HG02852 (cell line): ENCODE data around the gene ZFYVE1.
"Not testable (repeated sequence)": the region's sequence is repeated elsewhere in the genome, so short reads cannot be mapped to it uniquely, and the experiment has no call there.

ENCODE experiments used
- ATAC-seq: cut with Tn5 transposase; IDR thresholded peaks from one replicate; pipeline ENCODE4 v1.9.1; 2021; ENCODE audit warnings: mild to moderate bottlenecking, moderate library complexity; ENCODE audit not compliant: unreplicated experiment

The ZFYVE1 gene

GRCh38 chr14:73007835-73008234, 19.1 kb downstream of the ZFYVE1 start:
- ATAC-seq: no peak

- ATAC-seq: not testable (repeated sequence)
Measured at GRCh38 chr14:73004641-73005040, 22.3 kb downstream of the ZFYVE1 start.

DNA sequence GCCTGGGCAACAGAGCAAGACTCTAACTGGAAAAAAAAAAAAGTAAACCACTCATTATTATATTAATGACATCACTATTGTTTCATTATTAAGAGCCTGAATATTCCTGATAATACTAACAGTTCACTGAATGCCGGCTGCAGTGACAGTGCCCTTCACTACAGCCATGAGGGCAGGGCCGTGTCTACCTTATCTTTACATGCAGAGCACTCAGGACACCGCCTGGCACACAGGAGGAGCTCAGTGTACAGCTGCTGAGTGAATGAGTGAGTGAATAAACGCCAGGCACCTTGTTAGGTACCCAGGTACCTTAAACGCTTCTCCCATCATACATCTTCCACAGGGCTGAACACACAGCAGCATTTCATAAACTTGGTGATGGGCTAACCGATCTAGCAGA, 23.2 kb downstream of the ZFYVE1 start:
- ATAC-seq: no peak

DNA sequence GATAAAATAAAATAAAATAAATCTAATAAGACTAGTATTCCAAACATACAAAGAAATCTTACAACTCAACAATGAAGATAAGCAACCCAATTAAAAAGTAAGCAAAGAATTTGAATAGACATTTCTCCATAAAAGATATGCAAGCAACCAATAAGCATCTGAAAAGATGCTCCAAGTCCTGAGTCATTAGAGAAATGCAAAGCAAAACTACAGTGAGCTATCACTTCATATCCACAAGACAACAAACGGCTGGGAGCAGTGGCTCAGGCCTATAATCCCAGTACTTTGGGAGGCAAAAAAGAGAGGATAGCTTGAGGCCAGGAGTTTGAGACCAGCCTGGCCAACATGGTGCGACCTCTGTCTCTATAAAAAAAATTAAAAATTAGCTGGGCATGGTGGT, 26.8 kb downstream of the ZFYVE1 start:
- no peak for ATAC-seq

DNA sequence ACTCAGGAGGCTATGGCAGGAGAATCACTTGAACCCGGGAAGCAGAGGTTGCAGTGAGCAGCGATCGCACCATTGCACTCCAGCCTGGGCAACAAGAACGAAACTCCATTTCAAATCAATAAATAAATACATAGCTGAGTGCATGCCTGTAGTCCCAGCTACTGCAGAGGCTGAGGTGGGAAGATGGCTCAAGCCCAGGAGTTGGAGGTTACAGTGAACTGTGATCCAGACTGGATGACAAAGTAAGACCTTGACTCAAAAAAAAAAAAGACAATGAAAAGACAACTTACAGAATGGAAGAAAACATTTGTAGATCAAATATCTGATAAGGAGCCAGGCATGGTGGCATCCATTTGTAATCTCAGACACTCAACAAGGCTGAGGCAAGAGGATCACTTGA, 27.6 kb downstream of the ZFYVE1 start:
- no peak for ATAC-seq

DNA sequence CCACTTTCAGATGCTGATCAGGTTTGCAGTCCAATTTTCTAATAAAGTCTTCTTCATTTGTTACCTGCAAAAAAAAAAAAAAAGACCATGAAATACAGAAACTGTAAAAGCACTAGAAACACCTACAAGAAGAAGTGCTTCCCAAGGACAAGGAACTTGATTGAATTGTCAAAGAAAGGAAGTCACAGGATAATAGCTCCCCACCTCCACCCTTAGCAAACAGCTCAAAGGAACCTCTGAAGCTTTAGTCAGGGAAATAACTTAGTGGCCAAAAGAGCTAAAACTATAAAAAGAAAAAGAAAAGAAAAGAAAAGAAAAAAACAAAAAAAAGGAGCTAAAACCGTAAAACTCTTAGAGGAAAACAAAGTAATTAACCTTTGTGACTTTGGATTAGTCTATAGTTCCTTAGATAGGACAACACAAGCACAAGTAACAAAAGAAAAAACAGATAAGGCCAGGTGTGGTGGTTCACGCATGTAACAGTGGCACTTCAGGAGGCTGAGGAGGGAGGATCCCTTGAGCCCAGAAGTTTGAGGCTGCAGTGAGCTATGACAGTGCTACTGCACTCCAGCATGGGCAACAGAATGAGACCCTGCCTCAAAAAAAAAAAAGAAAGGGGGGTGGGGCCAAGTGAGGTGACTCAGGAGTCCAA, 28.5 kb downstream of the ZFYVE1 start:
- ATAC-seq: no peak

DNA sequence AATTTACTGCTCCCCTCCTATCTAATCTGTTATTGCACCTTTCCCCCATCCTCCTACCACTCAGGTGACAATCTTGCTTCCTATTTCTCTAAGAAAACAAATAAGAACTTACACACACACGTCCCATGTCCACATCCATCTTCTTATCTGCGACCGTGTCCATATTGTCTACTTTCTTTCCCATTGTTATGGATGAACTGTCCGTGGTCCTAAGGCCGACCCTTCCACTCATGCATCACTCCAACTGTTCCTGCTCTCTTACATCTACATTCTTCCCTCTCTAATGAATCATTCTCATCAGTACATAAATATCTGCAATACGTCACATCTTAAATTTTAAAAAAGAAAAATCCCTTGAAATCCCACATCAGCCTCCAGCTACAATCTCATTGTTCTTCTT, 30.0 kb downstream of the ZFYVE1 start:
- ATAC-seq: no peak

GRCh38 chr14:72990171-72990570, 36.7 kb downstream of the ZFYVE1 start:
- no peak for ATAC-seq

GRCh38 chr14:72986857-72987256, 40.0 kb downstream of the ZFYVE1 start:
- no peak for ATAC-seq

GRCh38 chr14:72986214-72986613, 40.7 kb downstream of the ZFYVE1 start:
- no peak for ATAC-seq

GRCh38 chr14:72982146-72982708, 44.7 kb downstream of the ZFYVE1 start:
- no peak for ATAC-seq

- ATAC-seq: no peak
Measured at GRCh38 chr14:72980863-72981262, 46.0 kb downstream of the ZFYVE1 start.

DNA sequence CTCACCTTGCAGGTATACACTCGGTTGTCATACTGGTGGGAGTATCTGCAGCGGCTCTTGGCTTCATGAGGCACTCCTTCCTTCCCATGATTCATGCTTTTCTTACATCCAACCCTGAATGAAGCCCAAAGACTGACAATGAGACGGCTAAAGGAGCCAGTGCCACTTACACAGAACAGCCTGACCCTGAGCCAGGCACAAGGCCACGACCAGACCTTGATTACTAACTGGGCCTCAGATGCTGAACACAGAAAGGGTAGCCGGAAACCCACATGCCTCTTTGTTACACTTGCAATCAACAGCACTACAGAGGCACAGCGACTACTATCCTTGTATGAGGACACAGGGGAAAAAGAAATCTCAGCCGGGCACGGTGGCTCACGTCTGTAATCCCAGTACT, 48.0 kb downstream of the ZFYVE1 start:
- ATAC-seq: no peak

DNA sequence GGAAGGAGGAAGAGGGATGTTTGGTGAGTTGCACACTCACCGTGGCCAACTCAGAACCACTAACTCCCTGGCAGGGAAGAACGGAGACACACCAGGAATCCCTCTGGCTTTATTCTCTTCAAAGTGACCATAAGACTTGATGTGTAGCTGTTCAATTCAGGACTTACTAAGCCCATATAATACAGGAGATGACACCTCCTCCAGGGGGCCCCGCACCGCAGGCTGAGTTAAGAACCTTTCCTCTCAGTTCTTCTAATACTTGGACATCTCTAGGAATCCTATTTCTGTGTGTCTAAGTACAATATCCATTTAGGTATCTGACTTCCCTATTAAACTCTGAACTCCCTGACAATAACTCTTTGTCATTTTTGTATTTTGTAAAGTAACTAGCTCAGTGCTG, 51.1 kb downstream of the ZFYVE1 start:
- no peak for ATAC-seq

DNA sequence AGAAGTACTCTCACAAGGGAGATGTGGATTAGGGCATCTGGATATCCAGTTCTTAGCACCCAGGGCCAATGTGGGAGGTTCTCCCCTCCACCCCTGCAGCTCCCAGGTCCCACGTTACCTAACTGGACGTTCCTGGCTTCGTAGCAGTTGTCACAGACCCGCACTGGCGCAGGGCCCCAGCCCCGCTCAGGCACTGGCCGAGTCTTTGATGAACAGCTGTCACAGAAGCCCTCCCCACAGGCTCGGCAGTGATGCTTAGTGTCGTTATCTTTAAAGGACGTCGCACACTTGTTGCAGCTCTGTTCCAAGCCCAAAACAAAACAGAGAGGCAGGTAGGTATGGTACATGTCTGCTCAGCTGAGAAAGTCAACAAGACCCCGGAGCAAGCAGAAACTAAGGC, 52.2 kb downstream of the ZFYVE1 start:
- no peak for ATAC-seq

DNA sequence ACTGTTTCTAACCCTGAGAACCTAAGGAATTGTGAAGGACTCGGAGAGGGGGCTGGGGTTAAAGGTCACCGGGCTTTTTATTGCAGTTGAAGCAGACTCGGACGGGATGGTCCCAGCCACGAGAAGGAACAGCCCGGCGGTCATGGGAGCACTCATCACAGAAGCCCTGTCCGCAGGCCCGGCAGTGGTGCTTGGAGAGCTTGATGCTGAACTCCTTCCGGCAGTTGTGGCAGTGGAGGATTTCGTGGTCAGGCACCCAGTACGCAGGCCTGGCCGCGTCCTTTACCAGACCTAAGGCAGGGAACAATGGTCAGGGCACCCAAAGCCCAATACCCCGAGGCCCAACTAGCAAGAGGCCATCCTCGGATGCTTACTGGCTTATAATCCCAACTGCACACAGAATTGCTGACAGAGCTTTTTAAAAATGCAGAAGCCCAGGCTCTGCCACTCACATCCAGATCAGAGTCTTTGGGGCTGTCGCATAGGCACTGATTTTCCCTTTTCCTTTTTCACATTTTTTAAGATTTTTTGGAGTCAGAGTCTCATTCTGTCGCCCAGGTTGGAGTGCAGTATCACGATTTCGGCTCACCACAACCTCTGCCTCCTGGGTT, 56.0 kb downstream of the ZFYVE1 start:
- no peak for ATAC-seq

DNA sequence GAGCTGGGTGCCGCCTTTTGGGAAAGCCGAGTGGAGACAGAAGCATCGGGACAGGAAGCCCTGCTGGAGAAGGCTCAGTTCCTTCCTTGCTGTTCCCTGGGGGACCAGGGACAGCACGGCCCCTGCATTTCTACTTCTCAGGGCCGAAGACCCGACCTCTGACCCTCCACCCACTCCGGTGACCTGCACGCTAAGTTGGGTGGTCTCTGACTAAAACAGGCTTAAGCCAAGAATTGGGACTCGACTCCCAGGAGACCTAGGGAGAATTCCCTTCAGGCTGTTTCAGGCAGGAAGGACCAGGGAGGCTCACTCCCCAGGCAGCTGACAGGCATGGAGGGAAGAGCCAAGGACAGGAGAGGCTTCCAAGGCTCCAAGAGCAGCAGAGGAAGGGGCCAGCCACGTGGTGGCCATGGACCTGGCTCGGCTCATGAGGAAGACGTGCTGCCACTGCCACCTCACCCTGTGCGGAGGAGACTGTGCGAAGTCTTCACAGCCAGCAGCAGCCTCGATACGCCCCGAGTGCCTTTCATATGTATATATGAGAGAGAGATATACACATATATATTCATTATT, 56.8 kb downstream of the ZFYVE1 start:
- no peak for ATAC-seq

DNA sequence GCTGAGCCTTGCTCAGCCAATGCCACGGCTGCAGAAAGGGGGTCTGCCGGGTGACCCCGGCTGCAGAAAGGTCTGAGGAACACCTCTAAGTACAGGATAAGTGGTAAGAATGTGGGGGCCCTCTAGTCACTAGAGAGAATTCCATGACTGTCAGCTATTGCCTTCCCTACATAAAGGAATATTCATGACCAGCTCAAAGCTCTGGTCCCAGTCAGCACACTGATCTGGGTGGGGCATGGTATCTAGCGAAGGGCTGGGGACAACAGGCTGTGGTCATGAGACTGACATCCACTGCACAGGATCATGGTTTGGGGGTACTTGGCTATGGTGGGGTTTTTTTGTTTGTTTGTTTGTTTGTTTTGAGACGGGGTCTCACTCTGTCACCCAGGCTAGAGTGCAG, 58.6 kb downstream of the ZFYVE1 start:
- no peak for ATAC-seq

- no peak for ATAC-seq
Measured at GRCh38 chr14:72966038-72966437, 60.9 kb downstream of the ZFYVE1 start.

GRCh38 chr14:72965249-72965648, 61.7 kb downstream of the ZFYVE1 start:
- ATAC-seq: no peak

DNA sequence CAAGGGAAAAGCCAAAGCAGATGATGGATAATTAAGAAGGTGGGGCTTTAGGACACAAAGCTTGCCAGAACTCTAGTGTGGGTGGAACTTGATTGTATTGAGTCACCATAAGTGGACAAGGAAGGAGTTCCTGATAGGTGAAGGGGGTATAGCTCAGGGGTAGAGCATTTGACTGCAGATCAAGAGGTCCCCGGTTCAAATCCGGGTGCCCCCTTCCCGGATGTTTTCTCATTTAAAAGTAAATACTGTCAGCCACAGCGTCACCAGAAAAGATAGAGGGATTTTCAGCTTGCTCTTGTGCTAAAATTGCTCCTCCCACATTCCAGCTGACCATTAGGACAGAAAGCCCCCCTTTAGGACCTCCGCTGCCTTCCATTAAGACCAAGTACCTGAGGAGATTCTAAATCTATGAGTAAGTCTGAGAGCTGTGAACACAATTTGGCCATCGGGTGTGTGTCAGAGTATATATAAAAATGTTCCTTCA, 64.0 kb downstream of the ZFYVE1 start:
- ATAC-seq: no peak

DNA sequence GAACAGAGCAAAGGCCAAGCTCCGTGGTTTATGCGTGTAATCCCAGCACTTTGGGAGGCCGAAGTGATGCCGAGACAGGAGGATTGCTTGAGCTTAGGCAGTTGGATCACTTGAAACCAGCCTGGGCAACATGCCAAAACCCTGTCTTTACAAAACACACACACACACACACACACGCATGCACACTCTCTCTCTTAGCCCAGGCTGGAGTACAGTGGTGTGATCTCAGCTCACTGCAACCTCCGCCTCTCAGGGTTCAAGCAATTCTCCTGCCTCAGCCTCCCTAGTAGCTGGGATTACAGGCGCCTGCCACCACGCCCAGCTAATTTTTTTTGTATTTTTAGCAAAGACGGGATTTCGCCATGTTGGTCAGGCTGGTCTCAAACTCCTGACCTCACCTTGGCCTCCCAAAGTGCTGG, 64.6 kb downstream of the ZFYVE1 start:
- not testable (repeated sequence) for ATAC-seq
